ENCODE measurements around the gene ABCC12. TPM values are rescaled to one million over a fixed set of nuclear protein-coding genes. Genes with fewer than 3 reads are reported as not detected.

The ABCC12 gene
- total and polyA plus RNA-seq, 2 of the 4 experiments (the other 2 are of a cell fraction): under 0.01 TPM; not detected in 1

DNA sequence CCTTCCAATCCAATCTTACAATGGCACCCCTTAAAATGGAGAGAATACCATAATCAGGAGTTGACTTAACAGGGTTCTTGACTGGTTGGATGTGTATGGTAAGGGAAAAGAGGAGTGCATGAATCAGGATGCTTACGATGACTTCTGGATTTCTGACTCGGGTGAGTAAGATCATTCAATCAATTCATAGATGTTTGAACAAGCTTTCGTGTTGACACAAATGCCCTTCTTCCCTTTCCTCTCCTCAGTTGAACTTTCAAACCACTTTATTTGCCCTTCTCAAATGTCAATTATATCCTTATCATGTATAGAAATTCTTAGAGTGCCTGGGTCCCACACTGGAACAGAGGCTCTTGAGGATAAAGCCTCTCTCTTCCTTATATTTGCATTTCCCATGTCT lies 25.9 kb downstream of the ABCC12 start (continued):
- TF ChIP-seq RCOR1 (IDR thresholded peaks at IDR 0.05; ENCODE audit: insufficient replicate concordance, low read length) (no peak), MAFK (IDR thresholded peaks at IDR 0.05; ENCODE audit: low read depth, low read length) (no peak), CTCF (conservative IDR thresholded peaks at IDR 0.05; ENCODE audit: low read depth, low read length) (no peak)

DNA sequence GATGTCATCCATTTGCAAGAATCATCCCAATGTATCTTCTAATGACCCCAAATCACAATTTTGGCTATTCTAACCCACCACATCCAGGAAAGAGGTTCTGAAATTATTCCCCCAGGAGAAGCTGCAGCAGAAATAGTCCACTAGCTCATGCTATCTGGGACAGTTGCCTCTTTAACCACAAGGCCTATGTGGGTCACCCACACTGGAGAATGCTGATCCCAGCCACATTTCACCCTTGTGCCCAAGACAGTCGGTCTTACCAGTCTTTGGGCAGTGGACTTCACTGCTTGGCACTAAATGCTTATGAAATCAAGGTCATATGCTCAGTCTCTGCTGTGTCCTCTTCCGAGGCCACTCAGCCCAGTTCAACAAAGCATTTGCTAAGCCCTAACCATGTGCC lies 27.0 kb downstream of the ABCC12 start:
- intact Hi-C loops (cut with micrococcal nuclease): loop anchor here (10.0 kb wide), 1 partner anchor 394 kb away; no protein-coding TSS in a partner anchor
- Histone ChIP-seq H3K9me3 (ENCODE audit: control insufficient read depth, insufficient read depth, low read length) (no peaks in the 10 kb centered on the region), H4K5ac (ENCODE audit: low read depth, low read length) (no peak overlapping the region), H4K91ac (ENCODE audit: insufficient read depth, low read depth, low read length) (peak overlapping the region; percentile 6; the same call in 1 of the 2 replicates), H2BK20ac (ENCODE audit: low read depth, low read length) (peak overlapping the region; percentile 75), H2BK120ac (ENCODE audit: low read depth, low read length) (peak overlapping the region; percentile 82), H3K27ac (ENCODE audit: insufficient read depth, low read length) (no peak overlapping the region), H3K4me3 (ENCODE audit: insufficient read depth, low read depth, low read length) (no peak overlapping the region), H3K4ac (ENCODE audit: low read depth, low read length) (peak overlapping the region; percentile 62), H3K14ac (replicated peaks; ENCODE audit: low read depth, low read length) (peak overlapping the region; percentile 55), H4K20me1 (ENCODE audit: insufficient read depth, low read length) (no peaks in the 10 kb centered on the region), H3K4me2 (ENCODE audit: low read depth, low read length) (no peak overlapping the region), H3K36me3 (ENCODE audit: control insufficient read depth, insufficient read depth, low read length) (no peaks in the 10 kb centered on the region), H4K8ac (ENCODE audit: low read depth in 2 of 2, low read length in 2 of 2) (no peak overlapping the region; a peak in 1 of 4 replicates), H2BK15ac (ENCODE audit: low read depth, low read length) (peak overlapping the region; percentile 92; the same call in 1 of the 3 replicates), H3K27me3 (ENCODE audit: control insufficient read depth, insufficient read depth, low read length) (no peaks in the 10 kb centered on the region), H3K18ac (ENCODE audit: low read depth, low read length) (no peak overlapping the region), H3K23ac (ENCODE audit: low read depth, low read length) (no peak overlapping the region), H3K9me1 (ENCODE audit: insufficient read depth, low read length) (peaks cover 31% of the 10 kb centered on the region), H3K9ac (ENCODE audit: low read depth, low read length) (no peak overlapping the region), H2AK5ac (ENCODE audit: low read depth, low read length) (peak overlapping the region; percentile 89), H3K79me1 (ENCODE audit: low read depth in 1 of 2, low read length in 2 of 2) (no peaks in the 10 kb centered on the region), H2AK9ac (replicated peaks; ENCODE audit: low read depth, low read length, poor library complexity) (no peak overlapping the region), H3K56ac (ENCODE audit: extremely low read depth, insufficient read depth, low read length) (no peak overlapping the region), H3K4me1 (ENCODE audit: control insufficient read depth, insufficient read depth, low read length) (peaks cover 23% of the 10 kb centered on the region), H2BK5ac (ENCODE audit: low read depth, low read length, poor library complexity, severe bottlenecking) (no peak overlapping the region), H2AFZ (replicated peaks; ENCODE audit: low read length, poor library complexity) (peak overlapping the region; percentile 28)
- in situ Hi-C loops (cut with MboI; ENCODE audit: low sequenced_read_pairs): no loop called here
- WGBS, 2 experiments (ENCODE audit: extremely low coverage in 2 of 2, insufficient read length in 1 of 2): 100% methylated on average over 1 of the region's 2 CpGs; no CpG with 5 or more reads in 1 of the 2 experiments
- ATAC-seq (ENCODE audit: low read depth) (no peak), DNase-seq (no peak)
- dilution Hi-C loops (cut with HindIII; ENCODE audit: low sequenced_read_pairs, unreplicated experiment): no loop called here
- ChIA-PET POLR2A (ENCODE audit: unreplicated experiment) (no interaction called here), CTCF (no interaction called here)
- BruUV-seq (replicated peaks): no TSS peak
- TF ChIP-seq RFX5 (IDR thresholded peaks at IDR 0.05; ENCODE audit: low read depth, low read length) (no peak), RCOR1 (IDR thresholded peaks at IDR 0.05; ENCODE audit: insufficient replicate concordance, low read length) (no peak), MXI1 (IDR thresholded peaks at IDR 0.05; ENCODE audit: borderline replicate concordance, low read depth, low read length) (no peak), SMC3 (IDR thresholded peaks at IDR 0.05; ENCODE audit: low read depth, low read length) (no peak), CHD1 (IDR thresholded peaks at IDR 0.05; ENCODE audit: low read depth, low read length) (no peak), NFE2L2 (IDR thresholded peaks at IDR 0.05; ENCODE audit: low read depth, low read length) (no peak), FOS (IDR thresholded peaks at IDR 0.05; ENCODE audit: low read depth, low read length) (no peak), CEBPB (IDR thresholded peaks at IDR 0.05; ENCODE audit: low read depth, low read length) (no peak), CTCF (conservative IDR thresholded peaks at IDR 0.05; ENCODE audit: low read depth, low read length) (no peak)
- TF ChIP-seq, protein P1, sequence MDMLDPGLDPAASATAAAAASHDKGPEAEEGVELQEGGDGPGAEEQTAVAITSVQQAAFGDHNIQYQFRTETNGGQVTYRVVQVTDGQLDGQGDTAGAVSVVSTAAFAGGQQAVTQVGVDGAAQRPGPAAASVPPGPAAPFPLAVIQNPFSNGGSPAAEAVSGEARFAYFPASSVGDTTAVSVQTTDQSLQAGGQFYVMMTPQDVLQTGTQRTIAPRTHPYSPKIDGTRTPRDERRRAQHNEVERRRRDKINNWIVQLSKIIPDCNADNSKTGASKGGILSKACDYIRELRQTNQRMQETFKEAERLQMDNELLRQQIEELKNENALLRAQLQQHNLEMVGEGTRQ (IDR thresholded peaks at IDR 0.05; ENCODE audit: low read depth, low read length): no peak
